ENCODE measurements around the gene TSPY3.
"Not testable (repeated sequence)": the region's sequence is repeated elsewhere in the genome, so short reads cannot be mapped to it uniquely, and the experiment has no call there.

TSPY3 gene, protein sequence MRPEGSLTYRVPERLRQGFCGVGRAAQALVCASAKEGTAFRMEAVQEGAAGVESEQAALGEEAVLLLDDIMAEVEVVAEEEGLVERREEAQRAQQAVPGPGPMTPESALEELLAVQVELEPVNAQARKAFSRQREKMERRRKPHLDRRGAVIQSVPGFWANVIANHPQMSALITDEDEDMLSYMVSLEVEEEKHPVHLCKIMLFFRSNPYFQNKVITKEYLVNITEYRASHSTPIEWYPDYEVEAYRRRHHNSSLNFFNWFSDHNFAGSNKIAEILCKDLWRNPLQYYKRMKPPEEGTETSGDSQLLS

DNA sequence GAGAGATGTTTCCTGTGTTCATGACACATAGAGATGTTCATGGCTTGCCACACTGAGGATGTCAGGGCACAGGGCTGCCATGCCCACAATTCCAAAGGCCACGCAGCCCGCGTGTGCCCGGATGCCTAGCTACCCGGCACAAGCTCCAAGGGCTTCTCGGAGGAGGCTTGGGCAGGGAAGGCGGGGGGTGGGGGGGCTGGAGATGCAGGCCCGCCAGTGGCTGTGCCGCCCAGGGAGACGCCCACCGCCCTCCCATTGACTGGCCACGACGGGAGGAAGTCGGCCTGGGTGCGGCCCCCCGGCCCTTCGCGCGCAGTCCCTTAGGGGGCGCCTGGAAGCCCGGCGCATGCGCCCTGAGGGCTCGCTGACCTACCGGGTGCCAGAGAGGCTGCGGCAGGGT lies at the start of gene TSPY3:
Gene TSPY3 (plus strand): TSS at position 301 of the 400 bp plus-strand sequence. CDS start 46 bp downstream, at position 347.
- ATAC-seq, result not testable (repeated sequence)

GRCh38 chrY:9357497-9357896 lies 40.7 kb upstream of the TSPY3 start, which contains the start of gene TSPY8:
TSS of gene TSPY8 (plus strand) at chrY:9357797. CDS start at chrY:9357843, 46 bp downstream.
- not testable (repeated sequence) for ATAC-seq

- ATAC-seq, result not testable (repeated sequence)
These were observed 1.7 kb upstream of the TSPY3 start for GRCh38 chrY:9396527-9396926.

Measured in activated CD4-positive, CD25-positive, alpha-beta regulatory T cell treated with anti-CD3 and anti-CD28 coated beads, Interleukin-2, amount 50 U/mL, for 24 hours (primary cell).